Measurements from ENCODE around the gene ZBTB9.

Gene ZBTB9

DNA sequence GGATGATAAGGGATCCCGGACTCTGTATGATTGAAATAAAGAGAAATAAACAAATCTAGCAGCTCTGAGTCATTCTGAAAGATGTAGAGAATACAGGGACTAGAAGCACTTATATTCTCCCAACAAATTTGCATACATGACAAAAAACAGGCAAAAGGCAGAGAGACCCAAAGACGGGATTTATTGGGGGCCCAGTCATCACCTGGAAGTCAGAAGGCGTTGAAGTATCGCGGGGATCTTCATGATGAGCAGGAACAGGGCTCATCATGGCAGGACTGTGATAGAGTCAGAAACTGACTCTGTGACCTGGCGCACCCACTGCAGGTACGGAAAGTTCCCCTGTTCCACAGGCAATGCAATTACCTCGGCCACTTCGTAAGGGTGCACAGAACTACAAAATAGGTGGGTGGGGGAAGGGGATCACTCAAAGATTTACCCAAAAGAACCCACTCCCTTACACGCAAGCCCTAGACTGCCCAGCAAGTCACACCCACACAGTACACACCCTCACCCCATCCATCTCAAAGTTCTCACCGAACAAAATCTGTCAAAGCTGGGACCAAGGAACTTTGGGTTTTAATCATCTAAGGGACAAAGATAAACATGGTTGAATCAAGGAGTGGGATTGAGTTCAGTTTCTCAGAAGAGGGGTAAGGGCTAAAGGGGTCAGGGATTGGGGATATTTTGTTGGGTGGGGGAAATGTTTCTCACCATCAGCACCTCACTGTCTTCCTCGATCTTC is 37.8 kb upstream of the ZBTB9 start:
- TF ChIP-seq EZH2 (IDR thresholded peaks at IDR 0.05; ENCODE audit: borderline replicate concordance, low read depth, low read length, severe bottlenecking), result no peak
- TF ChIP-seq, protein P1, sequence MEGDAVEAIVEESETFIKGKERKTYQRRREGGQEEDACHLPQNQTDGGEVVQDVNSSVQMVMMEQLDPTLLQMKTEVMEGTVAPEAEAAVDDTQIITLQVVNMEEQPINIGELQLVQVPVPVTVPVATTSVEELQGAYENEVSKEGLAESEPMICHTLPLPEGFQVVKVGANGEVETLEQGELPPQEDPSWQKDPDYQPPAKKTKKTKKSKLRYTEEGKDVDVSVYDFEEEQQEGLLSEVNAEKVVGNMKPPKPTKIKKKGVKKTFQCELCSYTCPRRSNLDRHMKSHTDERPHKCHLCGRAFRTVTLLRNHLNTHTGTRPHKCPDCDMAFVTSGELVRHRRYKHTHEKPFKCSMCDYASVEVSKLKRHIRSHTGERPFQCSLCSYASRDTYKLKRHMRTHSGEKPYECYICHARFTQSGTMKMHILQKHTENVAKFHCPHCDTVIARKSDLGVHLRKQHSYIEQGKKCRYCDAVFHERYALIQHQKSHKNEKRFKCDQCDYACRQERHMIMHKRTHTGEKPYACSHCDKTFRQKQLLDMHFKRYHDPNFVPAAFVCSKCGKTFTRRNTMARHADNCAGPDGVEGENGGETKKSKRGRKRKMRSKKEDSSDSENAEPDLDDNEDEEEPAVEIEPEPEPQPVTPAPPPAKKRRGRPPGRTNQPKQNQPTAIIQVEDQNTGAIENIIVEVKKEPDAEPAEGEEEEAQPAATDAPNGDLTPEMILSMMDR (IDR thresholded peaks at IDR 0.05; ENCODE audit: borderline replicate concordance, extremely low read depth, low read length, poor library complexity, severe bottlenecking), result no peak
- H3K9me3 ChIP-seq (ENCODE audit: insufficient read depth, low read length, severe bottlenecking), result no peaks in the 10 kb centered on the region
- H3K27ac ChIP-seq (ENCODE audit: low read length), result peak overlapping the region; percentile 83
- H3K4me2 ChIP-seq (ENCODE audit: insufficient read depth, low read length), result peak overlapping the region; percentile 87
- H3K36me3 ChIP-seq (ENCODE audit: insufficient read depth, low read length), result peaks cover 46% of the 10 kb centered on the region
- H3K4me1 ChIP-seq (ENCODE audit: insufficient read depth, low read length), result peaks cover 83% of the 10 kb centered on the region
- peaks cover 69% of the 10 kb centered on the region for H3K79me2 ChIP-seq (ENCODE audit: insufficient read depth, low read length)
- no peak for DNase-seq
- no peak overlapping the region for H2AFZ ChIP-seq (ENCODE audit: low read depth, low read length)
- H3K4me3 ChIP-seq (ENCODE audit: low read depth in 1 of 2, low read length in 2 of 2), result peak overlapping the region; percentile 79 to 84; a peak in 3 of 4 replicates
- peaks cover 29% of the 10 kb centered on the region; the same call in 1 of the 2 replicates for H4K20me1 ChIP-seq (ENCODE audit: insufficient read depth, low read length)
- H3K27me3 ChIP-seq (ENCODE audit: insufficient read depth, low read length, poor library complexity), result no peaks in the 10 kb centered on the region
- peak overlapping the region; percentile 77 for H3K9ac ChIP-seq (ENCODE audit: low read depth, low read length)
- ATAC-seq (ENCODE audit: insufficient read depth, low read depth), result no peak

DNA sequence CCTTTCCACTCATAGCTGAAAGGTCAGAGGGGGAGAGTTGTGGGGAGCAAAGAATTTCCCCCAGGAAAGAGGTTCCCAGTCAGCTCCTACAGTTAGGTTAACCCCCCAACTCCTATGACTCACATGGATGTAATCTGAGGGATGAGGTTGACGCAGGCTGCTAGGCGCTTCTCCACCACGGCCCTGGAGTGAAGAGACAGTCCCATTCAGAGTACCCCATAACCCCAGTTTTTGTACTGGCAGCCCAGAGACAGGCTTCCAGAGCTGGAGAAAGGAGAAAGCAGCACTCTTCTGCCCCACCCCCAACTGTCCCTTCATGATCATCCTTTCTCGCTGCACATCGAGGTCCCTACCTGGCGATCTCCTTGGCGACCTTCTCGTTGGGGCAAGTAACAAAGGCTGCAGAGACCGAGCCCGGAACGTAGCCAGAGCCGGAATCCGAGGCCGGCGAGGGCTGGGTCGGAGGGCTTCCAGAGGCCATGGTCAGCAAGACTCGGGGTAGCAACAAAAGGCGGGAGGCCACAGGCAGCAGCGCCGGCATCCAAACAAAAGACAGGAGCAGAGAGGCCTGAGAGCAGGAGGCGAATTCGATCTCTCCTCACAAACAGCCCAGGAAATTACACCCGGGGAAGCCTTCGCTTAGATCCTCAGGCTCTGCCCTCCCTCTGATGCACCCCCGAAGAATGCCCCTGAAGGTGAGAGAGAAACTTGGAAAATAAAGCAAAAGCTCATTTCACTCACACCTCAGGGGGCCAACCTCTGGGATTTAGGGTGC is 37.1 kb upstream of the ZBTB9 start:
- Histone ChIP-seq H3K9me3 (ENCODE audit: insufficient read depth, low read length, severe bottlenecking) (no peaks in the 10 kb centered on the region), H3K4me3 (ENCODE audit: low read depth in 1 of 2, low read length in 2 of 2) (peak overlapping the region; percentile 79 to 84), H3K36me3 (ENCODE audit: insufficient read depth, low read length) (peaks cover 43% of the 10 kb centered on the region), H2AFZ (ENCODE audit: low read depth, low read length) (peak overlapping the region; percentile 85), H3K27ac (ENCODE audit: low read length) (peak overlapping the region; percentile 83), H3K79me2 (ENCODE audit: insufficient read depth, low read length) (peaks cover 68% of the 10 kb centered on the region), H3K4me1 (ENCODE audit: insufficient read depth, low read length) (peaks cover 83% of the 10 kb centered on the region), H4K20me1 (ENCODE audit: insufficient read depth, low read length) (peaks cover 29% of the 10 kb centered on the region; the same call in 1 of the 2 replicates), H3K9ac (ENCODE audit: low read depth, low read length) (peak overlapping the region; percentile 77), H3K27me3 (ENCODE audit: insufficient read depth, low read length, poor library complexity) (no peaks in the 10 kb centered on the region), H3K4me2 (ENCODE audit: insufficient read depth, low read length) (peak overlapping the region; percentile 87)
- TF ChIP-seq, protein P1 (IDR thresholded peaks at IDR 0.05; ENCODE audit: borderline replicate concordance, extremely low read depth, low read length, poor library complexity, severe bottlenecking), result no peak
- no peak for TF ChIP-seq EZH2 (IDR thresholded peaks at IDR 0.05; ENCODE audit: borderline replicate concordance, low read depth, low read length, severe bottlenecking)
- no peak for DNase-seq
- no peak for ATAC-seq (ENCODE audit: insufficient read depth, low read depth)

DNA sequence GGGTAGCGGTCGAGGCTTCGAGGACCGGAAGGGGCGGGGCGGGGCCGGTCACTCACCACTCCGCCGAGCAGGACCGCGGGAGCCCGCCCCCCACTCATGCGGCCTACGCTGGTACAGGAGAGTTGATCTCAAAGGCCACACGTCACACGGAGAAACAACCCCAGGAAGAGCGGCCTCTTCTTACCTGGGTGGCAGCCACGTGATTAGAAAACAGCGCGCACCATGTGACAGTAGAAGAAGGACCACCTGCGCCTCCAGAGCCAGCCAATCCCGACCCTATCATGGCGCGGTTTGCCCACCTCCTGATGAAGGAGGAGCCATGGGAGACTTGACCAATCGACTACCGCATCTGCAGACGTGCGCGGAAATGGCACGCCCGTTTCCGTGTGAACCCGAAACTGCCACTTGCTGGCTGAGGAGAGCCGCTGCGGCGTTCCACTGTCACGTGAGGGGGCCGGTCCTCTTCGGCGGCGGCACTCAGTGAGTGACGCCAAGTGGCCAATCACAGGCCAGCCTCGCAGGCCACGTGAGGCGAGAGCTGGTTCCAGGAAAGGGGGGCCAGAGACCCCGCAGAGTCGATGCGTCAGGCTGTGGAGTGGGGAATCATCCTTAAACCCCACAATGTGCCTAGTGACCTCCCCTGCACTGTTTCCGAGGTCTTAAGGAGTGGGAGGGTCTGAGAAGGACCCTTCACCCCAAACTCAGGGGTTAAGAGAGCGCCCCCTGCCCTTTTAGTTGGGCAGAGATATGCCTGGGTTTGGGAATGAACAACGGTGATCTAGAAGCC is 36.3 kb upstream of the ZBTB9 start, which contains the start of gene CUTA:
Gene CUTA (minus strand): TSS at position 205 of the 787 bp plus-strand sequence. CDS start 107 bp downstream, at position 98.
- H3K27ac ChIP-seq (ENCODE audit: low read length), result peak within 1 kb of the TSS; percentile 99
- peak; percentile 99 for DNase-seq
- H3K36me3 ChIP-seq (ENCODE audit: insufficient read depth, low read length), result peaks cover 35% of the 10 kb centered on the region
- peak within 1 kb of the TSS; percentile 87 for H3K4me2 ChIP-seq (ENCODE audit: insufficient read depth, low read length)
- H3K27me3 ChIP-seq (ENCODE audit: insufficient read depth, low read length, poor library complexity), result no peaks in the 10 kb centered on the region
- peaks cover 63% of the 10 kb centered on the region for H3K79me2 ChIP-seq (ENCODE audit: insufficient read depth, low read length)
- H3K9me3 ChIP-seq (ENCODE audit: insufficient read depth, low read length, severe bottlenecking), result no peaks in the 10 kb centered on the region
- H3K9ac ChIP-seq (ENCODE audit: low read depth, low read length), result peak within 1 kb of the TSS; percentile 86
- peaks cover 22% of the 10 kb centered on the region; the same call in 1 of the 2 replicates for H4K20me1 ChIP-seq (ENCODE audit: insufficient read depth, low read length)
- peak within 1 kb of the TSS; percentile 85 for H2AFZ ChIP-seq (ENCODE audit: low read depth, low read length)
- H3K4me3 ChIP-seq (ENCODE audit: low read depth in 1 of 2, low read length in 2 of 2), result peak within 1 kb of the TSS; percentile 79 to 84
- H3K4me1 ChIP-seq (ENCODE audit: insufficient read depth, low read length), result peaks cover 75% of the 10 kb centered on the region
- no peak for TF ChIP-seq EZH2 (IDR thresholded peaks at IDR 0.05; ENCODE audit: borderline replicate concordance, low read depth, low read length, severe bottlenecking)
- TF ChIP-seq, protein P1 (IDR thresholded peaks at IDR 0.05; ENCODE audit: borderline replicate concordance, extremely low read depth, low read length, poor library complexity, severe bottlenecking), result peak; percentile 58
- ATAC-seq (ENCODE audit: insufficient read depth, low read depth), result peak; percentile 91

All from DND-41 (cell line).